Adrenal gland (tissue), 12 donors: Measurements from ENCODE around the gene CPED1. TPM values are rescaled to one million over a fixed set of nuclear protein-coding genes. Genes with fewer than 3 reads are reported as not detected.

ENCODE experiments used
- DNase-seq, 7 donors: peaks; one replicate each; pipeline ENCODE4 v3.0.0-alpha.2; 2019 to 2020
- H3K27ac ChIP-seq, 5 donors: fragments of 200-600 bp; sonication (generic) in 4 of 5; 1 replicate in 3 of 5; 2 replicates in 2 of 5; pipeline versions ENCODE4 v1.5.1 to v1.8.0; 2016 to 2020; ENCODE audit warnings: mild to moderate bottlenecking in 1 of 5
- H3K27me3 ChIP-seq: fragments of 200-600 bp; 2 replicates; pipeline ENCODE4 v1.8.0; 2021
- H3K36me3 ChIP-seq, 2 donors: fragments of 200-600 bp; replicated peaks in 1 of 2; 1 replicate in 1 of 2; 2 replicates in 1 of 2; pipeline versions ENCODE4 v1.5.1 to v1.8.0; 2018 to 2022
- H3K4me1 ChIP-seq, 2 donors: fragments of 200-600 bp; replicated peaks in 1 of 2; 1 replicate in 1 of 2; 2 replicates in 1 of 2; pipeline versions ENCODE4 v1.5.1 to v1.8.0; 2018 to 2021
- H3K4me3 ChIP-seq, 4 donors: fragments of 200-600 bp; sonication (generic) in 3 of 4; one replicate each; pipeline ENCODE4 v1.5.1; 2016 to 2018
- H3K9me3 ChIP-seq, 3 donors: fragments of 200-600 bp; sonication (generic) in 1 of 3; replicated peaks in 1 of 3; 1 replicate in 2 of 3; 2 replicates in 1 of 3; pipeline versions ENCODE4 v1.5.1 to v1.8.0; 2016 to 2021
- CTCF ChIP-seq, 6 experiments: fragments of 450-650 bp in 4 of 6; fragments of 200-600 bp in 2 of 6; sonication (generic) in 1 of 6; IDR thresholded peaks; 1 replicate in 5 of 6; 2 replicates in 1 of 6; pipeline versions ENCODE4 v1.5.1 to v1.8.0; 2016 to 2021; ENCODE audit warnings: antibody characterized with exemption in 6 of 6, mild to moderate bottlenecking in 2 of 6, moderate library complexity in 1 of 6
- POLR2A ChIP-seq, 2 donors: fragments of 450-650 bp; IDR thresholded peaks; one replicate each; pipeline ENCODE4 v1.6.1; 2017; ENCODE audit warnings: antibody characterized with exemption in 2 of 2, mild to moderate bottlenecking in 2 of 2, moderate library complexity in 1 of 2
- WGBS, 4 donors: extraction: QIAGEN DNeasy Blood & Tissue Kit in 2 of 4; methylation state at CpG; one replicate each; pipeline versions ENCODE4 v1.1.5 to v1.1.7; 2013 to 2017; 5-methylcytosine and 5-hydroxymethylcytosine counted together
- intact Hi-C, 2 donors: fragments of 100-400 bp; cut with DNase I; formaldehyde crosslinking; loops; one replicate each; pipeline versions ENCODE4 v1.14.1 to v1.15.0; 2022 to 2023
- polyA plus RNA-seq, 3 donors: library from polyadenylated mRNA; stranded (reverse); fragments of 200-250 nt in 2 of 3; fragments of 350-450 nt in 1 of 3; fragmentation: Illumina TruSeq in 1 of 3; extraction: RNeasy Lipid Tissue Mini Kit (QIAGEN cat#74804) in 1 of 3; gene quantifications; one replicate each; pipeline ENCODE4 v1.2.3, GENCODE V29; 2013 to 2014
- total RNA-seq, 9 donors: library from RNA; depleted of rRNA in 4 of 9; stranded (reverse); fragments of >200 nt in 4 of 9; fragments of 120-200 nt in 1 of 9; fragmentation: NEBNext Ultra II Directional in 1 of 9; extraction: Animal tissue kit (Norgen Biotek cat#: 25700) in 1 of 9; gene quantifications; one replicate each; pipeline versions ENCODE4 v1.1.0 to v1.2.4, GENCODE V29; 2013 to 2023
- donor health status: healthy with polysubstance abuse.
- donor health status: Bipolar disorder and iron deficiency.
- donor health status: DM: yes; HTN: yes; CAD: no.
- donor health status: DM: no; HTN: no; CAD: no.
- donor health status: DM: no; HTN: no; CAD: no.
- donor health status: DM: yes; HTN: yes; CAD: no.

Gene CPED1
- total and polyA plus RNA-seq, 12 donors = 5.2 to 72.2 (median 40.7) TPM

GRCh38 chr7:121192834-121193233 is 204.3 kb downstream of the CPED1 start:
- TF ChIP-seq CTCF (IDR thresholded peaks at IDR 0.05) = no peak
- no peak for TF ChIP-seq POLR2A (IDR thresholded peaks at IDR 0.05)
- DNase-seq = no peak
- no peaks in the 10 kb centered on the region for H3K27me3 ChIP-seq
- H3K27ac ChIP-seq = no peak overlapping the region
- WGBS, 4 donors = 87 to 91% (median 90%) methylated on average over 3 of the region's 3 CpGs
- H3K4me1 ChIP-seq = no peaks in the 10 kb centered on the region
- H3K4me3 ChIP-seq = no peak overlapping the region
- H3K9me3 ChIP-seq = no peaks in the 10 kb centered on the region
- intact Hi-C loops = no loop called here
- no peaks in the 10 kb centered on the region for H3K36me3 ChIP-seq

- Histone ChIP-seq H3K27me3 (no peaks in the 10 kb centered on the region), H3K27ac (no peak overlapping the region), H3K4me1 (no peaks in the 10 kb centered on the region), H3K4me3 (no peak overlapping the region), H3K9me3 (no peaks in the 10 kb centered on the region), H3K36me3 (no peaks in the 10 kb centered on the region)
- intact Hi-C loops = no loop called here
- no peak for DNase-seq
- TF ChIP-seq CTCF (IDR thresholded peaks at IDR 0.05) = no peak
- TF ChIP-seq POLR2A (IDR thresholded peaks at IDR 0.05) = no peak
These were observed 206.5 kb downstream of the CPED1 start for GRCh38 chr7:121195010-121195409.

GRCh38 chr7:121195874-121196273 is 207.4 kb downstream of the CPED1 start:
- intact Hi-C loops = no loop called here
- no peak overlapping the region for H3K27ac ChIP-seq
- WGBS, 4 donors = 84 to 96% (median 90%) methylated on average over 3 of the region's 3 CpGs
- DNase-seq = no peak
- H3K36me3 ChIP-seq = no peaks in the 10 kb centered on the region
- H3K9me3 ChIP-seq = no peaks in the 10 kb centered on the region
- no peaks in the 10 kb centered on the region for H3K4me1 ChIP-seq
- no peak overlapping the region for H3K4me3 ChIP-seq
- H3K27me3 ChIP-seq = no peaks in the 10 kb centered on the region
- TF ChIP-seq CTCF (IDR thresholded peaks at IDR 0.05) = no peak
- TF ChIP-seq POLR2A (IDR thresholded peaks at IDR 0.05) = no peak

GRCh38 chr7:121196286-121196685 is 207.8 kb downstream of the CPED1 start:
- TF ChIP-seq POLR2A (IDR thresholded peaks at IDR 0.05) (no peak), CTCF (IDR thresholded peaks at IDR 0.05) (no peak)
- H3K4me3 ChIP-seq = no peak overlapping the region
- no peak for DNase-seq
- no peaks in the 10 kb centered on the region for H3K27me3 ChIP-seq
- no peaks in the 10 kb centered on the region for H3K36me3 ChIP-seq
- no peaks in the 10 kb centered on the region for H3K9me3 ChIP-seq
- H3K27ac ChIP-seq = no peak overlapping the region
- intact Hi-C loops = no loop called here
- H3K4me1 ChIP-seq = no peaks in the 10 kb centered on the region
